ENCODE data around the gene UBE2L5. TPM values are rescaled to one million over a fixed set of nuclear protein-coding genes. Genes with fewer than 3 reads are reported as not detected.

Gene UBE2L5
- total RNA-seq, 6 experiments from 2014 or later, result not detected

DNA sequence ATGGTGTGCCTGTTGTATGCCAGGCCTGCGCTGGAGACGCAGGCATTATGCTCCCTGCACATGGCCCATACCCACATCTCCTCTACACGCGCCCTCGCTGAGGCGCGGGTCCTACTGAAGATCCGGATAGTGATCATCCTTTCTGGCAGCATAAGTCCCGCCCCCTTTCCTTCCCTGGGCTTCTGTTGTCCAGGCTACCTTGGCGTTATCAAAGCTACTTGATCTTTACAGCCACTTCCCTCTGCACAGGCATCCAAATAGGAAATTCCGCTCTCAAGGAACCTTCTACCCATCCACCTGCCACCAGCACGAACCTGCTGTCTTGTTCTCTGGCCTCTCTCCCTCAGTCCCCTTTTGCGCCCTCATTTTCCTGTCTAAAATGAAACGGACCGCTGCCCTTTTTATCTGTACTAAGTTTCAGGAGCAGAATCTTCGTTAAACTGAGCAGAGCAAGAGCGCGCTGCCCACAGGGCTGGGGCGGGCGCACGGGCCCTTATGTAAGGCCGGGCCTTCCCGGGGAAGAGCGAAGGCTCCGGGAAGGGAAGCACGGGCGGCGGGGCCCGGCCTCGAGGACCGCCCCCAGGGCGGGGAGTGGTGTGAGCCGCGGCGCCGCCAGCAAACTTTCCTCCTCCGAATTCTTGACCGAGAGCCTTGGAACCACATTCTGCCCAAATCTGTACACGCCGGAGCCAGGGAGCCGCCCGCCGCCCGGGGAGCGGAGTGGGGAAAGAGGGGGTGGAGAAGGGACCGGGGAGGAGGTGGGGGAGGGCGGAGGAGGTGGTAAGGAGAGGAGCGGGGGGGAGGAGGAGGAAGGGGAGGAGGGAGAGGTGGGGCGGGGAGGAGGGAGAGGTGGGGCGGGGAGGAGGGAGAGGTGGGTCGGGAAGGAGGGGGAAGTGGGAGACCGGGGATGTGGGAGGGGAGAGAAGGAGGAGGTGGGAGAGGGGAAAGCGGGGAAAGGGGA is 920 bp upstream of the UBE2L5 start:
- WGBS (ENCODE audit: insufficient coverage, low coverage, low lambda C conversion rate, missing lambda C conversion rate), result 3% methylated on average over 36 of the region's 53 CpGs
- Histone ChIP-seq H3K4me1 (peaks cover 0 to 7% (median 2%) of the 10 kb centered on the region in 4 donors), H3K36me3 (no peaks in the 10 kb centered on the region), H3K4me3 (peak overlapping the region; percentile 41 to 65 (median 49)), H3K27me3 (no peaks in the 10 kb centered on the region), H3K9me3 (no peaks in the 10 kb centered on the region), H3K27ac (peak overlapping the region; percentile 69 to 88 (median 73))
- peak; percentile 75 for TF ChIP-seq POLR2A (IDR thresholded peaks at IDR 0.05)
- TF ChIP-seq, protein P1, sequence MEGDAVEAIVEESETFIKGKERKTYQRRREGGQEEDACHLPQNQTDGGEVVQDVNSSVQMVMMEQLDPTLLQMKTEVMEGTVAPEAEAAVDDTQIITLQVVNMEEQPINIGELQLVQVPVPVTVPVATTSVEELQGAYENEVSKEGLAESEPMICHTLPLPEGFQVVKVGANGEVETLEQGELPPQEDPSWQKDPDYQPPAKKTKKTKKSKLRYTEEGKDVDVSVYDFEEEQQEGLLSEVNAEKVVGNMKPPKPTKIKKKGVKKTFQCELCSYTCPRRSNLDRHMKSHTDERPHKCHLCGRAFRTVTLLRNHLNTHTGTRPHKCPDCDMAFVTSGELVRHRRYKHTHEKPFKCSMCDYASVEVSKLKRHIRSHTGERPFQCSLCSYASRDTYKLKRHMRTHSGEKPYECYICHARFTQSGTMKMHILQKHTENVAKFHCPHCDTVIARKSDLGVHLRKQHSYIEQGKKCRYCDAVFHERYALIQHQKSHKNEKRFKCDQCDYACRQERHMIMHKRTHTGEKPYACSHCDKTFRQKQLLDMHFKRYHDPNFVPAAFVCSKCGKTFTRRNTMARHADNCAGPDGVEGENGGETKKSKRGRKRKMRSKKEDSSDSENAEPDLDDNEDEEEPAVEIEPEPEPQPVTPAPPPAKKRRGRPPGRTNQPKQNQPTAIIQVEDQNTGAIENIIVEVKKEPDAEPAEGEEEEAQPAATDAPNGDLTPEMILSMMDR (IDR thresholded peaks at IDR 0.05), result no peak
- peak; percentile 88 to 91 (median 89) for DNase-seq
- ATAC-seq, result peak; percentile 86 to 89 (median 87)
- intact Hi-C loops (cut with DNase I), result no loop called here

DNA sequence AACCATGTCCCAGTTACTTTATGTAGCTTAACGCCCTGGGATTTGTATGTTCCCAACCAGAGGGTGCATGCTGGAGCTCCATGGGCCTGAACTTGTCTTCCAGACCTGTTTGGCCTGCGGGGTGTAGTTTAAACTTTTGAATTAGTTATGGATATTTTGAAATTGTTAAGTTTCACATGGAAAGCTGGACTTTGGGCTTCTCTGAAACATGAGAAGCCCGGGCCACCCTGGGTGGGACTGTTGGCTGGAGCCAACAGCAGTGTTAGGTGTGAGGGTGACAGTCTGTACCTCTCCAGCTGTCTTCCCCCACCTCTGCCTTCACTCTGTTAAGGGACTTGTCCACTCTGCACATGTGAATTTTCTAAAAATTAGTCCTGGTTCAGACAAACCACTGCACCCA is 1.6 kb downstream of the UBE2L5 start:
- ATAC-seq (no peak), DNase-seq (no peak)
- H3K36me3 ChIP-seq, result no peaks in the 10 kb centered on the region
- H3K9me3 ChIP-seq, result no peaks in the 10 kb centered on the region
- H3K27ac ChIP-seq, result no peak overlapping the region
- intact Hi-C loops (cut with DNase I), result no loop called here
- WGBS (ENCODE audit: insufficient coverage, low coverage, low lambda C conversion rate, missing lambda C conversion rate), result 67% methylated on average over 1 of the region's 3 CpGs
- H3K4me3 ChIP-seq, result no peak overlapping the region
- TF ChIP-seq, protein P1 (IDR thresholded peaks at IDR 0.05), result no peak
- no peak for TF ChIP-seq POLR2A (IDR thresholded peaks at IDR 0.05)
- H3K4me1 ChIP-seq, result peaks cover 0 to 7% (median 2%) of the 10 kb centered on the region in 4 donors
- no peaks in the 10 kb centered on the region for H3K27me3 ChIP-seq

DNA sequence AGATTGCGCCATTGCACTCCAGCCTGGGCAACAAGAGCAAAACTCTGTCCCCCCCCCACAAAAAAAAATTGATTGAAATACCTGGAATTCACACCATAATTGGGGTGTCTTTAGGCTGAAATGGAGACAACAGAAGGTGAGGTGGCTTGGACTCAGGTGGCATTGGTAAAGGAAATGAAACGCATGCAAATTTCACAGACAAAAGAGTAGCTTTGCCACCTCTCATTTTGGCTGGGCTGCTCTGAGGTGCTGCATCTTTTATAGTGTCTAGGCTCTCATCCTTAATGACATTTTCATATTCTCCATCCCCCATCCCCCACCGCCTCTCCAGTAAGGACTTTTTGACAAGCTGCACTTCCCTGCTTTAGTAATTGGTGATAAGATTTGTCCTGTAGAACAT is 6.9 kb downstream of the UBE2L5 start:
- Histone ChIP-seq H3K4me1 (no peaks in the 10 kb centered on the region), H3K27ac (no peak overlapping the region), H3K4me3 (no peak overlapping the region), H3K27me3 (no peaks in the 10 kb centered on the region), H3K9me3 (no peaks in the 10 kb centered on the region), H3K36me3 (no peaks in the 10 kb centered on the region)
- WGBS (ENCODE audit: insufficient coverage, low coverage, low lambda C conversion rate, missing lambda C conversion rate), result 91% methylated on average over 3 of the region's 3 CpGs
- intact Hi-C loops (cut with DNase I), result no loop called here
- TF ChIP-seq POLR2A (IDR thresholded peaks at IDR 0.05), result no peak
- TF ChIP-seq, protein P1 (IDR thresholded peaks at IDR 0.05), result no peak
- no peak for ATAC-seq
- DNase-seq, result no peak

DNA sequence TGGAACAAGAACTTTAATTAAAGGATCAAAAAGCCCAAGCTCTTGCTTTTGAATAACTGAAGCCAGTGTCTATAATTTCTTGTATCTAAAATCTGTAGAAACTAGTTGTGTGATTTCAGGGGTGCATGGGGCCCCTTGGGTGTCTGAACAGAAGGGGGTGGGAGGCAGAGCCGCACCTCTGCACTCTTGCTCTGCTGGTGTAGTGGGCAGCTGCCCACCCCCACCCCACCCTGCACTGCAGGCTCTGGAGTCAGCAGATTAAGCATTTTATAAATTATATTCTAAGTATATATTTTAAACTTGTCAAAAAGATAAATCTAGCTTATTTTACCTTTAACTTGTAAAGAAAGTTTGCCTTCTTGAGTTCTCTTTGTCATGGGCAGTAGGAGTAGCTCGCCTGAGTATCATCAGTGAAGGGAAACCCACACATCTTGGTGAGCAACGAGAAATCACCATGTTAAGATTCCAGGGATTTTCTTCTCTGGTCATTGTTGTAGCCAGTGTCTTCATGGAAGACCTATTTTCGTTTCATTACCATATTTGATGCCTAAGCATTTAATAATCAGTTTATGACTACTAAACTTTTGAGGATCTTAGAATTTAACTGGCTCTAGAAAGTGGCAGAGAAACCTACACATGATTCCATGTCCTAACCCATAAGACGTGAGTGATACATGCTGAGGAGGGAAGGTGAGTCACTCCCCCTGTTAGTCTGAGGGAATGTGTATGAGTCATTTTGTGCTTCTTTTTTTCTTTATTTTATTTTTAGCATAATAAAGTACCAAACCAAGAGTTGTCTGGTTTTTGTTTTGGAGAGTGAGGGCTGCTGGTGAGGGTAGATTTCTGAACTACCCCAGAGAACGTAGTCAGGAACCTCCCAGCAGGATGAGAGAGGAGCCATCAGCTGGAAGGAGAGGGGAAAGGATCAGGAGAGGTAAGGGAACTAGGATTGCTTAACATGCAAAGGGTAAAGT is 7.7 kb downstream of the UBE2L5 start:
- Histone ChIP-seq H3K4me3 (no peak overlapping the region), H3K9me3 (no peaks in the 10 kb centered on the region), H3K36me3 (no peaks in the 10 kb centered on the region), H3K27me3 (no peaks in the 10 kb centered on the region), H3K4me1 (no peaks in the 10 kb centered on the region), H3K27ac (no peak overlapping the region)
- DNase-seq (no peak), ATAC-seq (peak in 1 of 4 donors; percentile 60)
- intact Hi-C loops (cut with DNase I), result no loop called here
- TF ChIP-seq, protein P1 (IDR thresholded peaks at IDR 0.05), result no peak
- no peak for TF ChIP-seq POLR2A (IDR thresholded peaks at IDR 0.05)
- WGBS (ENCODE audit: insufficient coverage, low coverage, low lambda C conversion rate, missing lambda C conversion rate), result 56% methylated on average over 6 of the region's 6 CpGs
